Mucosa of descending colon (tissue), 3 donors: ENCODE measurements around the gene COG5. TPM values are rescaled to one million over a fixed set of nuclear protein-coding genes. Genes with fewer than 3 reads are reported as not detected.

ENCODE experiments used
- ATAC-seq: fragments of 200-7000 bp; cut with Tn5 transposase; one replicate; pipeline ENCODE4 v1.9.1; 2020; ENCODE audit warnings: mild to moderate bottlenecking, moderate library complexity
- DNase-seq, 3 donors: peaks; one replicate each; pipeline ENCODE4 v3.0.0-alpha.2; 2020
- H3K36me3 ChIP-seq: fragments of 200-600 bp; one replicate; pipeline ENCODE4 v1.8.0; 2021; ENCODE audit warnings: low read depth, mild to moderate bottlenecking
- H3K4me1 ChIP-seq: fragments of 200-600 bp; one replicate; pipeline ENCODE4 v1.8.0; 2021; ENCODE audit warnings: low read depth, mild to moderate bottlenecking
- H3K4me3 ChIP-seq: fragments of 200-600 bp; one replicate; pipeline ENCODE4 v1.8.0; 2021; ENCODE audit warnings: mild to moderate bottlenecking
- H3K9me3 ChIP-seq: fragments of 200-600 bp; one replicate; pipeline ENCODE4 v1.8.0; 2021; ENCODE audit warnings: mild to moderate bottlenecking
- CTCF ChIP-seq: fragments of 200-600 bp; IDR thresholded peaks from one replicate; pipeline ENCODE4 v1.8.0; 2022; ENCODE audit warnings: antibody characterized with exemption, mild to moderate bottlenecking
- intact Hi-C, 2 donors: fragments of 100-400 bp; cut with DNase I in 1 of 2; cut with micrococcal nuclease in 1 of 2; formaldehyde crosslinking; loops; one replicate each; pipeline versions ENCODE4 v1.11.0 to v1.11.1; 2022; cut with DNase I, micrococcal nuclease
- total RNA-seq, 3 donors: library from RNA; stranded (reverse); fragmentation: NEBNext Ultra II Directional in 2 of 3; extraction: Animal tissue kit (Norgen Biotek cat#: 25700) in 2 of 3; gene quantifications; one replicate each; pipeline versions ENCODE4 v1.2.1 to v1.2.4, GENCODE V29; 2021 to 2023
- donor health status: DM: no; HTN: no; CAD: no; lungs with moderate emphysema.
- donor health status: DM: no; HTN: no; CAD: no.
- donor health status: DM: no; HTN: yes; CAD: no.

Gene COG5
- total RNA-seq, 3 donors from 2014 or later: 46.8 to 56.4 (median 47.7) TPM

GRCh38 chr7:107152011-107152410 is 411.7 kb downstream of the COG5 start:
- ATAC-seq: peak; percentile 52

More at GRCh38 chr7:107152011-107152410, 411.7 kb downstream of the COG5 start:
- intact Hi-C loops: loop anchor here (5.0 to 10.0 kb wide), 2 partner anchors 205 to 357 kb away; no protein-coding TSS in a partner anchor
- TF ChIP-seq CTCF: no peak
- Histone ChIP-seq H3K36me3 (no peaks in the 10 kb centered on the region), H3K4me1 (no peaks in the 10 kb centered on the region), H3K9me3 (no peaks in the 10 kb centered on the region), H3K4me3 (no peak overlapping the region)
- DNase-seq: peak in 1 of 3 donors; percentile 35

Other genes with a start within 250 kb of the COG5 start
- under 1 TPM in 1 of 3 donors, not detected in 2; 0.44 TPM for gene GPR22, start 93.9 kb downstream of the COG5 start, total RNA-seq
- gene DUS4L, start 51 bp upstream of the COG5 start, total RNA-seq: 1 to 10 TPM; 5.2 to 7.0 (median 7.0) TPM
- gene BCAP29, start 16.3 kb upstream of the COG5 start, total RNA-seq: 10 to 100 TPM; 51.7 to 73.8 (median 66.6) TPM
- gene SLC26A4, start 96.9 kb upstream of the COG5 start, total RNA-seq: 1 to 10 TPM in 1 of 3 donors, under 1 TPM in 2; 0.48 to 1.4 (median 0.57) TPM
- 10 to 100 TPM; 24.1 to 28.9 (median 25.4) TPM for gene CBLL1, start 180.2 kb upstream of the COG5 start, total RNA-seq
- gene SLC26A3, start 239.3 kb upstream of the COG5 start, total RNA-seq: 1,000 to 10,000 TPM; 1,687 to 3,849 (median 2,946) TPM